Stimulated activated CD4-positive, alpha-beta T cell treated with anti-CD3 and anti-CD28 coated beads, Interleukin-1b, Interleukin-23, amount 100 ng/mL, for 4 hours (primary cell): Measurements from ENCODE around the gene DDX5.

Experiments used
- DNase-seq, 2 donors: peaks; one replicate each; pipeline ENCODE4 v3.0.0-alpha.2; 2020; ENCODE audit warnings: low read depth in 2 of 2

DDX5 gene

GRCh38 chr17:64506201-64506575 lies at the start of gene DDX5:
DDX5 (minus strand) TSS chr17:64506289; CDS start chr17:64506119, 170 bp downstream.
- peak; percentile 96 to 98 for DNase-seq

- no peak for DNase-seq
Measured at GRCh38 chr17:64555281-64555680, 49.2 kb upstream of the DDX5 start.

DNA sequence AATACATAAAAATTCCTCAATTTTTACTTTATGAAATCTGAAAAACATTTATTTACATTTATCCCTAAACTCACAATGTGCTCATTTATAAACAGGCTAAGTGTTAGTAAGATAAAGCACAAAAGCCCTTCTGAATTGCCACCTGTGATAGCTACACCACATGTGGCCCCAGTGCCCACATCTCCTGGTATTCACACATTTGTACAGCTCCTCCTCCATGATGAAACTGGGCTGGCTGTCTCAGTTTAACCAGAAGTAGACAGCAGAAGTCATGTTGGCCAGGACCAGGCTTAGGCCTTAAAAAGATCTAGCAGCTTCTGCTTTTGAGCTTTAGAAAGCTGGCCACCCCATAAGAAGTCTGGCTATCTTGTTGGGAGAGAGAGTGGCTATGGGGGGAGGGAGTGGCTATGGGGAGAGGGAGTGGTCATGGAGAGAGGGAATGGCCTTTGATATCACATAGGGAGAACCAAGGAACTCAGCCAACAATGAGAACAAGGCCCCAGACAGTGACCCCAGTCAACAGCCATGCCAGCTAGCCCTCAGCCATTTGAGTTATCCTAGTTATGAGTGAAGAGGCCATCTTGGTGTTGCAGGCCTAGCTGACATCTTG lies 48.0 kb upstream of the DDX5 start:
- no peak for DNase-seq

DNA sequence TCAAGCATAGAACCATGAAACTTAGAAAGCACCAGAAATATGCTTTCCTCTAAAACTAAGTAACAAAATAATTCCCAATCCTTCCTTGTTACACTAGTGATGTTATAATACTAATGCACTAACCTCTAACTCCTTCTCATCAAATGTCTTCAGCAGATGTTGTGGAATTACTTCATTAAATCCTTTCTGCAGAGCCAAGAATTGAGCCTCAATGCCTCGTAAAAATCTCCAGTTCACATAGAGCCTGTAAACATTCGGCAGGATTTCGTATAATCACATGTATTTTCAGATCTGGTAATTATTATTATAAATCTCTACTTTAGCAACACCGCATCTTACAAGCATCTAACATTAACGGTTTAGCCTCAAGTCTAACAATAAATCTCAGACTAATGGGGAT lies 45.4 kb upstream of the DDX5 start:
- no peak for DNase-seq

- DNase-seq: no peak
Measured at GRCh38 chr17:64547319-64547718, 41.2 kb upstream of the DDX5 start.

DNA sequence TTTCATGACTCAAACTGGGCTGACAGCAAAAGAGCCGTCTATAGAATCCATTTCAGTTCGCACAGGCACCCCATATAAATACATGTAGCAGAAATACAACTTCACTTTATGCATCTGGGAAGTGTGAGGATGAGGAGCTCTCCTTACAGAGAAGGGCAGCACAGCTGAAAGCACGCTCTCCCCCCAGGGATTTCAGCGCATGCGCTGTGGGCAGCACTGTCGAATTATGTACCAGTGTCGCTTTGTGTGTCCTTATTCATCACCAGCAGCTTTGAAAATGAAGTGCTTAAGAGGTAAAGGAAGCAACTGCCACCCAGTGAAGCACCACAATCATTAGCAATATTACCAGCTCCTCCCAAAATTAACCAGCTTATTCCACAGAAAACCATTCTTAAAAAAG lies 40.6 kb upstream of the DDX5 start:
- DNase-seq: no peak

- DNase-seq: no peak
Measured at GRCh38 chr17:64544742-64545141, 38.7 kb upstream of the DDX5 start.

DNA sequence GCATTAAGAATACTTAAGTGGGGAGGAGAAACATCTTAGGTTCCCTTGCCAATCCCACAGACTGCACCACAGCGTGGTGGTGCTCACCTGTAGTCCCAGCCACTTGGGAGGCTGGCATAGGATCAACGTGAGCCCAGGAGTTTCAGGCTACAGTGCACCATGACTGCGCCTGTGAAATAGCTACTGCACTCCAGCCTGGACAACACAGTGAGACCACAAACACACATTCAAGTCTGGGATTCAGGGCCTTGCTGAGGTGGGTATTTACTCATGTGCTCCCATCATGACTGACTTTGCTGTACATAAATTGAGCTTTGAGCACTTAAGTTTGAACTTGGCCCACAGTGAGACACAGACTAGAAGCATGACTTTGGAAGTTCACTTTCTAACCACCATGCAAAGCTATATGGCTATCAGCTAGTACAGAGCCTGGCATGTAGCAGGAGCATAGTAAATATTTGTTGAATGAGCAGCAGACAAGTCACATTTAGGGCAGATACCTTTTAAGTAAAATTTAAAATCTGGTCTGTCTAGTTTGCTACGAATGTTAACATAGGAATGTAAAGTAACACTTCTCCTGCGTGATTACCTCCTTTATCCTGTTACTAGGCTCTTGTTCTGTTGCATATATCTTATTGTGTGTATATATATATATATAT lies 34.2 kb upstream of the DDX5 start:
- no peak for DNase-seq

GRCh38 chr17:64538508-64539130 lies 32.5 kb upstream of the DDX5 start:
- no peak for DNase-seq

- no peak for DNase-seq
Measured at GRCh38 chr17:64537488-64537887, 31.4 kb upstream of the DDX5 start.

- DNase-seq: no peak
Measured at GRCh38 chr17:64536913-64537312, 30.8 kb upstream of the DDX5 start.

- no peak for DNase-seq
Measured at GRCh38 chr17:64535357-64535756, 29.3 kb upstream of the DDX5 start.

GRCh38 chr17:64534187-64534586 lies 28.1 kb upstream of the DDX5 start:
- DNase-seq: no peak

DNA sequence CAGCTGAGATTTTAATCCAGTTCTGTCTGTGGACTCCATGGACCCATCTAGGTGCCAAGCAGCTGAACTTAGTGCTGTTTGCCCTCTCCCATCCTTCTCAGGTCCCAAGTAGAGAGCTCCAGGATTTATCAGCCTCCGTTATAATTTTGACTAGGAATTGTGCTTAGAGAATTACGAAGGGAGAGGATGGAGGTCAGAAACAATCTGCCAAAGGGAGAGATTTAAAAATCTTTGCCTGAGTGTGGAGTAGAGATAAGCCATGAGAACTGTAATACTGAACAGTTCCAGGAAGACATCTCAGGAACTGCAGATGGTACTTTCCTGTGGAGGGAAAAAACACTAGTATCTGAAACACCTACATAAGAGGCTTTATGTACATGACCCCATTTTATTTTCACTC lies 27.7 kb upstream of the DDX5 start:
- DNase-seq: no peak

- DNase-seq: no peak
Measured at GRCh38 chr17:64532409-64532808, 26.3 kb upstream of the DDX5 start.

DNA sequence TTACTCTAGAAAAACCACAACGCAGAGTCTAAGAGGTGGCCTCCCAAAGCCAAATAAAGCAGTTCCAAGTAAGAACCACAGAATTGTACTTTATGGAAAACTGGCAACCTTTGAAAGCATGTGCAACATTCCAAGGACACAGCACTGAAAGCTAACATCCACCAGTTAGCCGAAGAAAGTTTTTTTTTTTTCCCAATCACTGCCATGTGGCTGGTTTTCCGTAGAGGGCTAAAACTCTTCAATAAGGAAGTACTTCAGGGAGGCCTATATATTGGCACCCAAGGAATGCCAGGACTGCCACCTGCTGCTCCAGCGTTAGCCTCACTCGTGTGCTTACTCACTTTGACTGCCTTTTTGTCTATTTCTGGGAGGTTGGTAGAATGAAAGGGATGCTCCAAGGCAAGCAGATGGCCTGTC lies 25.9 kb upstream of the DDX5 start:
- DNase-seq: no peak

DNA sequence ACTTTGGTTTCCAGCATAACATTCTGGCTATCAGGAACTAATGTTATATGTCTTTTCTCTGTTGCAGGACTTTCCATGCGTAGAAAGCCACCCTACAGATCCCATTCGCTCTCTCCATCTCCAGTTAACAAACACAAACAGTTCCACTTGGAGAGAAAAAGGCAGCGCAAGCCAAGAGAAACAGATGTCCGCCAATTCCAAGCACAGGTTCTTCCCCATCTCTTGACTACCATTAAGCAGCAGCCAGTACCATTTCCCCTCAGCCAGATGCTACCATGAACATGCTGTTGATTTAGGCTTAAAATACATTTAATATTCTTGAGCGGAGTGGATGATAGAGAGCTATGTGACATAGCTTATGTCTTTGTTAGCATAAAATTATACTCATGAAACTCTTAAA lies 23.1 kb upstream of the DDX5 start:
- DNase-seq: no peak

DNA sequence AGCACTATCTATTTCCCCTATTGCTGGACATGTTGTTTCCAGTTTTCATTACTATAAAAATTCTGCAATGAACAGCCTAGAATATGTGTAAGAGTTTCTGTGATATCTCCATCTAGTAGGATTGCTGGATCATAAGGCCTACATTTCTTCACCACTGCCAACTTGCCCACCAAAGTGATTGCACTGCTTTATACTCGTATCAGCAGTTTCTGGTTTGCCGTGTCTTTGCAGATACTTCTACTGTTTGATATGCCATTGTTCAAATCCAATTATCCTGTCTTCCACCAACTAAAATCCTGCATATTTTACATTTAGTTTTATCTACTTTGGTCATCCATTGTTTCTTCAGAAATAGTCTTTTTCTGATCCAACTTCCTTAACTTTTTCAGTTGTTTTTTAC lies 21.8 kb upstream of the DDX5 start:
- DNase-seq: no peak

DNA sequence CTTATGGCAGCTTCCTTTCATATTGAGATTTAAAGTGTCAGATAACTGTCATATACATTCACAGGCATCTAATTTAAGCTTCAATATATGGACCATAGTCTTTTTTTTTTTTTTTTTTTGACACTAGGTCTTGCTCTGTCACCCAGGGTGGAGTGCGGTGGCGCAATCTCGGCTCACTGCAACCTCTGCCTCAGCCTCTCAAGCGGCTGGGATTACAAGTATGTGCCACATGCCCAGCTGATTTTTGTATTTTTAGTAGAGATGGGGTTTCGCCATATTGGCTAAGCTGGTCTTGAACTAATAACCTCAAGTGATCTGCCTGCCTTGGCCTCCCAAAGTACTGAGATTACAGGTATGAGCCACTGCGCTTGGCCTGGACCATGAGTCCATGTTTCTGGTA lies 14.3 kb upstream of the DDX5 start:
- DNase-seq: no peak

GRCh38 chr17:64519601-64520000 lies 13.5 kb upstream of the DDX5 start:
- no peak for DNase-seq

- DNase-seq: no peak
Measured at GRCh38 chr17:64515829-64516228, 9.7 kb upstream of the DDX5 start.

- DNase-seq: no peak
Measured at GRCh38 chr17:64515419-64515818, 9.3 kb upstream of the DDX5 start.

DNA sequence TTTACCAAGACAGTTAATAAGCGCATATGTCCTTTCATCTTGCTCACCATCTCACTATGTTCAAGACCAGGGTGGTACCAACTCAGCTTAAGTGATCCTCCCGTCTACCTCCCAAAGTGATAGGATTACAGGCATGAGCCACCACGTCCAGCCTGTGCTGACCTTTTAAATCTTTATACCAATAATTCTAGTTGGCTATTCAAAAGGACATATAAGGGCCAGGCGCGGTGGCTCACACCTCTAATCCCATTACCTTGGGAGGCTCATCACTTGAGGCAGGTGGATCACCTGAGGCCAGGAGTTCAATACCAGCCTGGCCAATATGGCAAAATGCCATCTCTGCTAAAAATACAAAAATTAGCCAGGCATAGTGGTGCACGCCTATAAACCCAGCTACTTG lies 3.1 kb upstream of the DDX5 start:
- DNase-seq: no peak

GRCh38 chr17:64508683-64509082 lies 2.6 kb upstream of the DDX5 start:
- DNase-seq: no peak
